ENCODE results near the gene PRKN.

Gene PRKN

DNA sequence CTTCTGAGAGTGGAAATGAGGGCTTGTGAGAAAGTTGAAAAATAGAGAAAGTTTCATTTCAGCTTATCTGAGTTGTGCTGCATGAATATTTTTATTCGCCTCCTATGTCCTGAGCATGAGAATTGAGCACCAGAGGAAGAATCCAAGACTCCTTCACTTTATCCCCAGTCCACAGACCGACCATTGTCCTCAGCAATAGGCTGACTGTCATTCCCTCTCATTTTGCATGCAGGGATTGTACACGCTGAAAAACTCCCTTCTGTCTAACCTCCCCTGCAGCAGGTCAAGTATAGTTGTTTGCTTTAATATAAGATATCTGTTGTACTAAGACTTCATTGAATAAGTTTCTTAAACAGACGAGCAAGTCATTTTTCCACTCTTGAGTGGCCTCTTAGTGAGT lies 437.6 kb downstream of the PRKN start:
- DNase-seq (ENCODE audit: low read depth) = no peak
- TF ChIP-seq, protein P1, sequence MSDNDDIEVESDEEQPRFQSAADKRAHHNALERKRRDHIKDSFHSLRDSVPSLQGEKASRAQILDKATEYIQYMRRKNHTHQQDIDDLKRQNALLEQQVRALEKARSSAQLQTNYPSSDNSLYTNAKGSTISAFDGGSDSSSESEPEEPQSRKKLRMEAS (IDR thresholded peaks at IDR 0.05; ENCODE audit: low read depth, low read length) = no peak
- no peak for TF ChIP-seq MYC (IDR thresholded peaks at IDR 0.05; ENCODE audit: low read depth, low read length)
- TF ChIP-seq, protein P2, sequence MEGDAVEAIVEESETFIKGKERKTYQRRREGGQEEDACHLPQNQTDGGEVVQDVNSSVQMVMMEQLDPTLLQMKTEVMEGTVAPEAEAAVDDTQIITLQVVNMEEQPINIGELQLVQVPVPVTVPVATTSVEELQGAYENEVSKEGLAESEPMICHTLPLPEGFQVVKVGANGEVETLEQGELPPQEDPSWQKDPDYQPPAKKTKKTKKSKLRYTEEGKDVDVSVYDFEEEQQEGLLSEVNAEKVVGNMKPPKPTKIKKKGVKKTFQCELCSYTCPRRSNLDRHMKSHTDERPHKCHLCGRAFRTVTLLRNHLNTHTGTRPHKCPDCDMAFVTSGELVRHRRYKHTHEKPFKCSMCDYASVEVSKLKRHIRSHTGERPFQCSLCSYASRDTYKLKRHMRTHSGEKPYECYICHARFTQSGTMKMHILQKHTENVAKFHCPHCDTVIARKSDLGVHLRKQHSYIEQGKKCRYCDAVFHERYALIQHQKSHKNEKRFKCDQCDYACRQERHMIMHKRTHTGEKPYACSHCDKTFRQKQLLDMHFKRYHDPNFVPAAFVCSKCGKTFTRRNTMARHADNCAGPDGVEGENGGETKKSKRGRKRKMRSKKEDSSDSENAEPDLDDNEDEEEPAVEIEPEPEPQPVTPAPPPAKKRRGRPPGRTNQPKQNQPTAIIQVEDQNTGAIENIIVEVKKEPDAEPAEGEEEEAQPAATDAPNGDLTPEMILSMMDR (IDR thresholded peaks at IDR 0.05; ENCODE audit: low read depth, low read length) = no peak
- TF ChIP-seq POLR2A (IDR thresholded peaks at IDR 0.05; ENCODE audit: extremely low read depth, insufficient read length) = no peak
- no peak overlapping the region for H3K4me3 ChIP-seq (ENCODE audit: low read depth, low read length)

DNA sequence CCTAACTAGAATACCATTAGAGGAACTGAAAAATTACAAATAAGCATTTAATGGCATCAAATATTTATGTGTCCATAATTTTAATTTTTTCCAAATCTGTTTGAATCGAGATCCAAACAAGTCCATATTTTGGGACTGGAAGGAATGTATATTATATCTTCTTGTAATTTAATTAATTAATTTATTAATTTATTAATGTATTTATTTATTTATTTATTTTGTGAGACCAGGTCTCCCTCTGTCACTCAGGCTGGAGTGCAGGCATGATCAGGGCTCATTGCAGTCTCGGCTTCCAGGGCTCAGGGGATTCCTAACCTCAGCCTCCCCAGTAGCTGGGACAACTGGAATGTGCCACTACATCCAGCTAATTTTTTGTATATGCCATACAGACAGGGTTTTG lies 453.6 kb downstream of the PRKN start:
- TF ChIP-seq POLR2A (IDR thresholded peaks at IDR 0.05; ENCODE audit: extremely low read depth, insufficient read length) (no peak), MYC (IDR thresholded peaks at IDR 0.05; ENCODE audit: low read depth, low read length) (no peak)
- TF ChIP-seq, protein P1 (IDR thresholded peaks at IDR 0.05; ENCODE audit: low read depth, low read length) = no peak
- TF ChIP-seq, protein P2 (IDR thresholded peaks at IDR 0.05; ENCODE audit: low read depth, low read length) = no peak
- no peak for DNase-seq (ENCODE audit: low read depth)
- no peak overlapping the region for H3K4me3 ChIP-seq (ENCODE audit: low read depth, low read length)

DNA sequence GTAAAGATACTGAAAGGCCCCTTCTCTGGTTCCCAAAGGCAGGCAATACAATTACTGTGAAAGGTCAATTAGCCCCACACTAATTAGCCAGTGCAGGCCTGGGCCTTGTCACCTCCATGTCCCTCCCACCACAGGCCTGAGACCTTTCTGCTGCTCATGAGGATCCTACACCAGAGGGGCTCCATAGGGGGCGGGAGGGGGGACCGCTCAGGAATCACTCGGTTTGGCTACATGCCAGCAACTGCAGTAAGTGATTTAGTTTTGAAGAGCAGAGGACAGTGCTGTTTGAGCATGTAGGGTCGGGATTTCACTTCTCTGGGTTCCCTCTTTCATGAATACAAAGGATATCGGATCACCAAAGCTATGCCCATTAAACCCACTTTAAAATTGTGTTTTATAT lies 455.6 kb downstream of the PRKN start:
- TF ChIP-seq, protein P2 (IDR thresholded peaks at IDR 0.05; ENCODE audit: low read depth, low read length) = no peak
- TF ChIP-seq MYC (IDR thresholded peaks at IDR 0.05; ENCODE audit: low read depth, low read length) = no peak
- no peak for TF ChIP-seq POLR2A (IDR thresholded peaks at IDR 0.05; ENCODE audit: extremely low read depth, insufficient read length)
- TF ChIP-seq, protein P1 (IDR thresholded peaks at IDR 0.05; ENCODE audit: low read depth, low read length) = no peak
- H3K4me3 ChIP-seq (ENCODE audit: low read depth, low read length) = no peak overlapping the region
- DNase-seq (ENCODE audit: low read depth) = no peak

DNA sequence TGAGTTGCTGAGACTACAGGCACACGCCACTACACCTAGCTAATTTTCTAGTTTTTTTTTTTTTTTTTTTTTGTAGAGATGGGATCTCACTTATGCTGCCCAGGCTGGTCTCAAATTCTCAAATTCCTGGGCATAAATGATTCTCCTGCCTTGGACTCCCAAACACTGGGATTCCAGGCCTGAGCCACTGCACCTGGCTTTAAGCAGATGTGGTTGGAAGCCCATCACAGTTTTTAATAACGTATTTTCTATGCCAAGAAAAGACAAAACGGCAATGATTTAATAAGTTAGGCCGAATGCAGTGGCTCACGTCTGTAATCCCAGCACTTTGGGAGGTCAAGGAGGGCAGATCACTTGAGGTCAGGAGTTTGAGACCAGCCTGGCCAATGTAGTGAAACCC lies 456.6 kb downstream of the PRKN start:
- no peak overlapping the region for H3K4me3 ChIP-seq (ENCODE audit: low read depth, low read length)
- TF ChIP-seq MYC (IDR thresholded peaks at IDR 0.05; ENCODE audit: low read depth, low read length) = no peak
- TF ChIP-seq POLR2A (IDR thresholded peaks at IDR 0.05; ENCODE audit: extremely low read depth, insufficient read length) = no peak
- TF ChIP-seq, protein P1 (IDR thresholded peaks at IDR 0.05; ENCODE audit: low read depth, low read length) = no peak
- TF ChIP-seq, protein P2 (IDR thresholded peaks at IDR 0.05; ENCODE audit: low read depth, low read length) = no peak
- DNase-seq (ENCODE audit: low read depth) = no peak

DNA sequence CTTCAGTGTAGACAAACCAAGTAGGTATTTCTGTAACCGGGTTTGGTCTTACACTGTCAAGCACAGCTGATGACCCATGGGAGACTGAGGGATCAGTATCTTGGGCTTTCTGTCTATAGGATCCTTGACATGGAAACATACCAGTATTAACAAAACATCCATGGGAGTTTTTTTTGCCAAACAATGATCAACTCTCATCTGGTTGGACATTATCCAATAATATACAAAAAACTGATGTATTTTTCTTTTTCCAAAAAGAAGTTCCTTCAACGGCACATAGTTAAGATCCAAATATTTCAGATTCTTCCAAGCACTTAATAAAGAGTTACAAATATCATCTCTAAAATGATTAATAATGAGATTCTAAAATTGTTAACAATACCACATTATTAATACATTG lies 459.9 kb downstream of the PRKN start:
- no peak for DNase-seq (ENCODE audit: low read depth)
- no peak overlapping the region for H3K4me3 ChIP-seq (ENCODE audit: low read depth, low read length)
- TF ChIP-seq MYC (IDR thresholded peaks at IDR 0.05; ENCODE audit: low read depth, low read length) (no peak), POLR2A (IDR thresholded peaks at IDR 0.05; ENCODE audit: extremely low read depth, insufficient read length) (no peak)
- TF ChIP-seq, protein P2 (IDR thresholded peaks at IDR 0.05; ENCODE audit: low read depth, low read length) = no peak
- TF ChIP-seq, protein P1 (IDR thresholded peaks at IDR 0.05; ENCODE audit: low read depth, low read length) = no peak

DNA sequence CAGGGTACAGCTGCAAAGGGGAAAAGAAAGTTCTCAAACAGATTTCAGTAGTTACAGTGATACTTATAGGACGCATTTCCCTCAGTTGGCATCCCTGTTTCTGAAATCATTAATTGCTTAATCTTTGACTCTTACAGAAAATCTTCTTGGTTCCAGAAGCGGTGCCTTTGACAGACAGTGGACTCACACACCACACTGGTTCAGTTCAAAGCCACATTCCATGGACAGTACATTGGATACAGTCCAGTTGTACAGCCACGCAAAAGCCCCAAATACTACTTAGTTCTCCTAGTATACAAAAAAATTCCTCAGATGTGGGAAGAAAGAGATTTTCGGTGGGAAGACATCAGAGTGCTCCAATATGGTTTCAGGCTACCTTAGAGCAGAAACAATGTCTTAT lies 460.4 kb downstream of the PRKN start:
- no peak for DNase-seq (ENCODE audit: low read depth)
- TF ChIP-seq MYC (IDR thresholded peaks at IDR 0.05; ENCODE audit: low read depth, low read length) (no peak), POLR2A (IDR thresholded peaks at IDR 0.05; ENCODE audit: extremely low read depth, insufficient read length) (no peak)
- TF ChIP-seq, protein P2 (IDR thresholded peaks at IDR 0.05; ENCODE audit: low read depth, low read length) = no peak
- TF ChIP-seq, protein P1 (IDR thresholded peaks at IDR 0.05; ENCODE audit: low read depth, low read length) = no peak
- no peak overlapping the region for H3K4me3 ChIP-seq (ENCODE audit: low read depth, low read length)
